ENCODE measurements around the gene DDX54.

Gene DDX54

GRCh38 chr12:113108308-113108707 lies 77.0 kb downstream of the DDX54 start:
- no peak for DNase-seq
- Mint-ChIP-seq H3K4me3 (no peak overlapping the region), H3K4me1 (ENCODE audit: low read depth) (peaks cover 13% of the 10 kb centered on the region), H3K27me3 (no peaks in the 10 kb centered on the region), H3K27ac (no peak overlapping the region), H3K9me3 (no peaks in the 10 kb centered on the region), H3K36me3 (ENCODE audit: low read depth) (no peaks in the 10 kb centered on the region)

Data from activated T-cell treated with anti-CD3 and anti-CD28 coated beads, Interleukin-2, amount 50 U/mL, for 24 hours (primary cell).